Measurements from ENCODE around the gene NR4A1. TPM values are rescaled to one million over a fixed set of nuclear protein-coding genes. Genes with fewer than 3 reads are reported as not detected.
A peak's percentile ranks its signal among the peaks of the same experiment; 100 is the strongest.

The NR4A1 gene
- total and polyA plus RNA-seq, 4 donors: 45.1 to 77.9 (median 62.0) TPM

DNA sequence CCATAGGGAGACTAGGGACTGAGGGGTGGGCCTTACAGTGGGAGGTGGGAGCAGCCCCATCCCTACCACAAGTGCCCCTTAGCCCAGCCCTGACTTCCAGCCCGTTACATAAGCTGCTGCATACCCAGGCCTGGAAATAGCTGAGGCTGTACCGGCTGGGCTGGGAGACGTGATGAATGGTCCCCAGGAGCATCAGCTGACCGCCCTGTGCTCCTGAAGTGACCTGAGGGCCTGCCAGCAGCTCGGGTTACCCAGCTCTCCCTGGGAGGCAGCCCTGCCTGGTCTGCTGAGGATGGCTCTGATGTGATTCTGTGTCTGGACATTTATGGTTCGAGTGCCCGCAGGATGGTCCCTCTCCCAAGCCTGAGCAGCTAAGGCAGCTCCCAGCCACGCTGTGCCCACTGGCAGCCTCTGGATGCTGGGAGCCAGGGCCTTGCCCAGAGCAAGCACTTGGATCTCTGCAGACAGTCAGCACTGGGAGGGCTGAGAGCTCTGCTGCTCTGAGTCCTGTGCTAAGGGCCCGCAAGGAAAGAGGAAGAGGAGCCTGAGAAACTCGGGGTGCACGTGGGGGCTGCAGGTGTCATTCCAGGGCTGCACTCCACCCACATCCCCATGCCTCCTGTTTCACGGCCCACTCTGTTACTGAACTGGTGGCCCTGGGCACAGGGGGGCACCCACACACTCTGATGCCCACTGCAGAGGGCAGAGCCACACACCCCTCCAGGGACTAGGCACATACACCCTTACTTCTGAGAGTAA is 24.0 kb upstream of the NR4A1 start:
- ATAC-seq (ENCODE audit: insufficient read depth, low FRiP score): no peak
- H3K36me3 ChIP-seq (ENCODE audit: control insufficient read depth in 4 of 4, insufficient read depth in 4 of 4, low read length in 4 of 4): no peaks in the 10 kb centered on the region
- no peak overlapping the region for H3K9ac ChIP-seq (ENCODE audit: insufficient read depth in 1 of 2, low read length in 2 of 2)
- H3K4me1 ChIP-seq (ENCODE audit: control insufficient read depth in 5 of 5, insufficient read depth in 5 of 5, low read length in 5 of 5): peaks cover 2 to 16% (median 8%) of the 10 kb centered on the region in 5 donors
- no peak for DNase-seq
- TF ChIP-seq, protein P1, sequence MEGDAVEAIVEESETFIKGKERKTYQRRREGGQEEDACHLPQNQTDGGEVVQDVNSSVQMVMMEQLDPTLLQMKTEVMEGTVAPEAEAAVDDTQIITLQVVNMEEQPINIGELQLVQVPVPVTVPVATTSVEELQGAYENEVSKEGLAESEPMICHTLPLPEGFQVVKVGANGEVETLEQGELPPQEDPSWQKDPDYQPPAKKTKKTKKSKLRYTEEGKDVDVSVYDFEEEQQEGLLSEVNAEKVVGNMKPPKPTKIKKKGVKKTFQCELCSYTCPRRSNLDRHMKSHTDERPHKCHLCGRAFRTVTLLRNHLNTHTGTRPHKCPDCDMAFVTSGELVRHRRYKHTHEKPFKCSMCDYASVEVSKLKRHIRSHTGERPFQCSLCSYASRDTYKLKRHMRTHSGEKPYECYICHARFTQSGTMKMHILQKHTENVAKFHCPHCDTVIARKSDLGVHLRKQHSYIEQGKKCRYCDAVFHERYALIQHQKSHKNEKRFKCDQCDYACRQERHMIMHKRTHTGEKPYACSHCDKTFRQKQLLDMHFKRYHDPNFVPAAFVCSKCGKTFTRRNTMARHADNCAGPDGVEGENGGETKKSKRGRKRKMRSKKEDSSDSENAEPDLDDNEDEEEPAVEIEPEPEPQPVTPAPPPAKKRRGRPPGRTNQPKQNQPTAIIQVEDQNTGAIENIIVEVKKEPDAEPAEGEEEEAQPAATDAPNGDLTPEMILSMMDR (IDR thresholded peaks at IDR 0.05; ENCODE audit: control extremely low read depth, extremely low read depth): no peak
- WGBS, 2 donors: 81% methylated on average over 12 of the region's 12 CpGs
- peaks cover 0 to 6% (median 0%) of the 10 kb centered on the region in 3 donors for H3K27me3 ChIP-seq (ENCODE audit: control insufficient read depth in 3 of 3, insufficient read depth in 3 of 3, low read length in 2 of 3)
- H3K4me3 ChIP-seq: no peak overlapping the region
- peak overlapping the region in 1 of 2 donors; percentile 76 for H3K27ac ChIP-seq (ENCODE audit: low read depth in 1 of 2, low read length in 1 of 2)
- no peaks in the 10 kb centered on the region for H3K9me3 ChIP-seq (ENCODE audit: control insufficient read depth in 4 of 4, insufficient read depth in 3 of 4, low read length in 3 of 4)

DNA sequence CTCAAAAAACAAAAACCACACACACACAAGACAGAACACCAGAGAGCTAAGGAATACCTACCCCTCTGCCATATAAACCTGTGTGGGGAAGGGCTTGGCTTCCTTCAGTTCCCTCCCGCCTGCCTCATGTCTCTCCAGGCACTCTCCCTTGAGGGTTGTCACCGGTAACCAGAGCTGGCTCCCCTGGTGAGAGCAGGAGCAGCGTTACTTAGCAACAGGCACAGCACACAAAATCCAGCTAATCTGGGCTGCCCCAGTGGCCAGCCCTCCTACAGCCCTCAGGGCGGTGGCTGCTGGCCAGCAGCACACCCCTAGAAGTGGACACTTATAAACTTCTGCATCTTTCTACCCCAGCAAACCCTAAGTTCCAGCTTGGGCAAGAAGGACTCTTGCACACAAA is 21.6 kb upstream of the NR4A1 start:
- ATAC-seq (ENCODE audit: insufficient read depth, low FRiP score) (no peak), DNase-seq (peak; percentile 56 to 69 (median 63))
- Histone ChIP-seq H3K4me1 (ENCODE audit: control insufficient read depth in 5 of 5, insufficient read depth in 5 of 5, low read length in 5 of 5) (peaks cover 5 to 29% (median 9%) of the 10 kb centered on the region in 5 donors), H3K9me3 (ENCODE audit: control insufficient read depth in 4 of 4, insufficient read depth in 3 of 4, low read length in 3 of 4) (no peaks in the 10 kb centered on the region), H3K27me3 (ENCODE audit: control insufficient read depth in 3 of 3, insufficient read depth in 3 of 3, low read length in 2 of 3) (no peaks in the 10 kb centered on the region), H3K9ac (ENCODE audit: insufficient read depth in 1 of 2, low read length in 2 of 2) (no peak overlapping the region), H3K27ac (ENCODE audit: low read depth in 1 of 2, low read length in 1 of 2) (no peak overlapping the region), H3K36me3 (ENCODE audit: control insufficient read depth in 4 of 4, insufficient read depth in 4 of 4, low read length in 4 of 4) (no peaks in the 10 kb centered on the region), H3K4me3 (no peak overlapping the region)
- TF ChIP-seq, protein P1 (IDR thresholded peaks at IDR 0.05; ENCODE audit: control extremely low read depth, extremely low read depth): no peak
- WGBS, 2 donors: 59 to 66% methylated on average over 4 of the region's 4 CpGs

DNA sequence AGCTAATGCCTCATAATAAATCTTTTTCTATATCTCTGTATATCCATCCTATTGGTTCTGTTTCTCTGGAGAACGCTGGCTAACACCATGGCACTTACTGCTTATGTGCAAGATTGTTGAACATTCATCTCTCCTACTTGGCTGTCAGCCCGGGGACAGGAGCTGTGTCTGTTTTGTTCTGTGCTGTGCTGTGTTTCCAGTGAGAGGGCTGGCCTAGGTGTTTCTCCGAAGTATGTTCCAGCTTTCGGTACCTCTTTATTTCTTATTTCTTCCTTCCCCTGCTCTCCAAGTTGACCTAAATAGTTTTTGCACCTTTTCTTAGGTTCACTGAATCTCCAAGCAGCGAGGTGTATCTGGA is 18.8 kb upstream of the NR4A1 start:
- H3K9me3 ChIP-seq (ENCODE audit: control insufficient read depth in 4 of 4, insufficient read depth in 3 of 4, low read length in 3 of 4): no peaks in the 10 kb centered on the region
- peak overlapping the region in 1 of 2 donors; percentile 82 for H3K9ac ChIP-seq (ENCODE audit: insufficient read depth in 1 of 2, low read length in 2 of 2)
- 7 to 8% methylated on average over 5 of the region's 5 CpGs for WGBS, 2 donors
- H3K27me3 ChIP-seq (ENCODE audit: control insufficient read depth in 3 of 3, insufficient read depth in 3 of 3, low read length in 2 of 3): no peaks in the 10 kb centered on the region
- H3K4me3 ChIP-seq: no peak overlapping the region
- ATAC-seq (ENCODE audit: insufficient read depth, low FRiP score) (no peak), DNase-seq (peak; percentile 86 to 95 (median 94))
- TF ChIP-seq, protein P1 (IDR thresholded peaks at IDR 0.05; ENCODE audit: control extremely low read depth, extremely low read depth): no peak
- no peaks in the 10 kb centered on the region for H3K36me3 ChIP-seq (ENCODE audit: control insufficient read depth in 4 of 4, insufficient read depth in 4 of 4, low read length in 4 of 4)
- peaks cover 5 to 25% (median 10%) of the 10 kb centered on the region in 5 donors for H3K4me1 ChIP-seq (ENCODE audit: control insufficient read depth in 5 of 5, insufficient read depth in 5 of 5, low read length in 5 of 5)
- H3K27ac ChIP-seq (ENCODE audit: low read depth in 1 of 2, low read length in 1 of 2): peak overlapping the region; percentile 81 to 94
